Ectodermal cell (in vitro differentiated cells): Measurements from ENCODE around the gene F2RL3.

Experiments
- H3K27ac ChIP-seq: 2 replicates; pipeline ENCODE4 v1.7.0; 2013; ENCODE audit warnings: mild to moderate bottlenecking, low read depth, low read length; ENCODE audit not compliant: insufficient read depth, poor library complexity, severe bottlenecking
- H3K27me3 ChIP-seq: 2 replicates; pipeline ENCODE4 v1.7.0; 2013; ENCODE audit warnings: mild to moderate bottlenecking, low read length; ENCODE audit not compliant: insufficient read depth, control insufficient read depth, poor library complexity, severe bottlenecking
- H3K36me3 ChIP-seq: one replicate; pipeline ENCODE4 v1.7.0; 2013; ENCODE audit warnings: low read length; ENCODE audit not compliant: control insufficient read depth, insufficient read depth
- H3K4me1 ChIP-seq: one replicate; pipeline ENCODE4 v1.7.0; 2013; ENCODE audit warnings: low read length; ENCODE audit not compliant: control insufficient read depth, insufficient read depth
- H3K4me3 ChIP-seq: 2 replicates; pipeline ENCODE4 v1.7.0; 2013; ENCODE audit warnings: low read depth, low read length, control low read depth; ENCODE audit not compliant: insufficient read depth
- H3K9me3 ChIP-seq: 2 replicates; pipeline ENCODE4 v1.7.0; 2013; ENCODE audit warnings: mild to moderate bottlenecking, low read length, moderate library complexity; ENCODE audit not compliant: control insufficient read depth
- WGBS, 2 experiments: methylation state at CpG; one replicate each; pipeline ENCODE4 v1.1.7; 2013; ENCODE audit warnings: missing lambda C conversion rate in 2 of 2; 5-methylcytosine and 5-hydroxymethylcytosine counted together

F2RL3 gene

GRCh38 chr19:16885166-16885565, 3.6 kb upstream of the F2RL3 start:
- 86 to 88% methylated on average over 5 of the region's 5 CpGs for WGBS, 2 experiments

GRCh38 chr19:16886305-16886880, 2.4 kb upstream of the F2RL3 start:
- Histone ChIP-seq H3K4me1 (no peaks in the 10 kb centered on the region), H3K4me3 (no peak overlapping the region), H3K27me3 (no peaks in the 10 kb centered on the region), H3K27ac (no peak overlapping the region), H3K9me3 (no peaks in the 10 kb centered on the region), H3K36me3 (no peaks in the 10 kb centered on the region)
- 94% methylated on average over 20 of the region's 20 CpGs for WGBS, 2 experiments

More at GRCh38 chr19:16885166-16885565, 3.6 kb upstream of the F2RL3 start:
- Histone ChIP-seq H3K4me1 (no peaks in the 10 kb centered on the region), H3K36me3 (peaks cover 6% of the 10 kb centered on the region), H3K9me3 (no peaks in the 10 kb centered on the region), H3K27ac (no peak overlapping the region), H3K4me3 (no peak overlapping the region), H3K27me3 (no peaks in the 10 kb centered on the region)

- Histone ChIP-seq H3K9me3 (no peaks in the 10 kb centered on the region), H3K4me3 (no peak overlapping the region), H3K4me1 (no peaks in the 10 kb centered on the region), H3K36me3 (no peaks in the 10 kb centered on the region), H3K27me3 (no peaks in the 10 kb centered on the region), H3K27ac (no peak overlapping the region)
- WGBS, 2 experiments: 89 to 92% methylated on average over 17 of the region's 17 CpGs
Measured at GRCh38 chr19:16887353-16888265, 1.2 kb upstream of the F2RL3 start.

GRCh38 chr19:16889366-16889882, 625 bp downstream of the F2RL3 start:
- H3K27ac ChIP-seq: no peak overlapping the region
- WGBS, 2 experiments: 93 to 94% methylated on average over 22 of the region's 22 CpGs
- H3K27me3 ChIP-seq: no peaks in the 10 kb centered on the region
- H3K4me1 ChIP-seq: no peaks in the 10 kb centered on the region
- no peaks in the 10 kb centered on the region for H3K9me3 ChIP-seq
- H3K4me3 ChIP-seq: no peak overlapping the region
- no peaks in the 10 kb centered on the region for H3K36me3 ChIP-seq

GRCh38 chr19:16889883-16890460, 1.2 kb downstream of the F2RL3 start:
- Histone ChIP-seq H3K9me3 (no peaks in the 10 kb centered on the region), H3K36me3 (no peaks in the 10 kb centered on the region), H3K27ac (no peak overlapping the region), H3K4me1 (no peaks in the 10 kb centered on the region), H3K27me3 (no peaks in the 10 kb centered on the region), H3K4me3 (no peak overlapping the region)
- WGBS, 2 experiments: 95% methylated on average over 48 of the region's 48 CpGs

GRCh38 chr19:16890461-16891184, 1.8 kb downstream of the F2RL3 start:
- H3K9me3 ChIP-seq: no peaks in the 10 kb centered on the region
- peaks cover 5% of the 10 kb centered on the region for H3K27me3 ChIP-seq
- no peaks in the 10 kb centered on the region for H3K36me3 ChIP-seq
- H3K4me3 ChIP-seq: no peak overlapping the region
- 91% methylated on average over 23 of the region's 24 CpGs for WGBS, 2 experiments
- H3K4me1 ChIP-seq: no peaks in the 10 kb centered on the region
- H3K27ac ChIP-seq: no peak overlapping the region

GRCh38 chr19:16891696-16892382, 3.0 kb downstream of the F2RL3 start:
- no peak overlapping the region for H3K27ac ChIP-seq
- WGBS, 2 experiments: 92 to 93% methylated on average over 12 of the region's 12 CpGs

GRCh38 chr19:16892436-16892835, 3.6 kb downstream of the F2RL3 start:
- H3K36me3 ChIP-seq: no peaks in the 10 kb centered on the region
- no peaks in the 10 kb centered on the region for H3K9me3 ChIP-seq
- H3K27ac ChIP-seq: no peak overlapping the region
- 92 to 94% methylated on average over 4 of the region's 4 CpGs for WGBS, 2 experiments
- H3K4me3 ChIP-seq: no peak overlapping the region
- peaks cover 4% of the 10 kb centered on the region for H3K4me1 ChIP-seq
- peaks cover 18% of the 10 kb centered on the region for H3K27me3 ChIP-seq

More at GRCh38 chr19:16891696-16892382, 3.0 kb downstream of the F2RL3 start:
- no peak overlapping the region for H3K4me3 ChIP-seq
- H3K9me3 ChIP-seq: no peaks in the 10 kb centered on the region
- H3K4me1 ChIP-seq: peaks cover 4% of the 10 kb centered on the region
- no peaks in the 10 kb centered on the region for H3K36me3 ChIP-seq
- H3K27me3 ChIP-seq: peaks cover 16% of the 10 kb centered on the region

- peaks cover 4% of the 10 kb centered on the region for H3K4me1 ChIP-seq
- no peaks in the 10 kb centered on the region for H3K36me3 ChIP-seq
- whole genome bisulfite sequencing, 2 experiments: 92 to 93% methylated on average over 19 of the region's 19 CpGs
- H3K9me3 ChIP-seq: no peaks in the 10 kb centered on the region
- no peak overlapping the region for H3K27ac ChIP-seq
- no peak overlapping the region for H3K4me3 ChIP-seq
- H3K27me3 ChIP-seq: peaks cover 24% of the 10 kb centered on the region
Measured at GRCh38 chr19:16892868-16893685, 4.3 kb downstream of the F2RL3 start.
